Measurements from ENCODE around the gene BTG2. TPM values are rescaled to one million over a fixed set of nuclear protein-coding genes. Genes with fewer than 3 reads are reported as not detected.

The BTG2 gene
- total and polyA plus RNA-seq, 2 experiments from 2014 or later, result 6.3 to 9.1 TPM

DNA sequence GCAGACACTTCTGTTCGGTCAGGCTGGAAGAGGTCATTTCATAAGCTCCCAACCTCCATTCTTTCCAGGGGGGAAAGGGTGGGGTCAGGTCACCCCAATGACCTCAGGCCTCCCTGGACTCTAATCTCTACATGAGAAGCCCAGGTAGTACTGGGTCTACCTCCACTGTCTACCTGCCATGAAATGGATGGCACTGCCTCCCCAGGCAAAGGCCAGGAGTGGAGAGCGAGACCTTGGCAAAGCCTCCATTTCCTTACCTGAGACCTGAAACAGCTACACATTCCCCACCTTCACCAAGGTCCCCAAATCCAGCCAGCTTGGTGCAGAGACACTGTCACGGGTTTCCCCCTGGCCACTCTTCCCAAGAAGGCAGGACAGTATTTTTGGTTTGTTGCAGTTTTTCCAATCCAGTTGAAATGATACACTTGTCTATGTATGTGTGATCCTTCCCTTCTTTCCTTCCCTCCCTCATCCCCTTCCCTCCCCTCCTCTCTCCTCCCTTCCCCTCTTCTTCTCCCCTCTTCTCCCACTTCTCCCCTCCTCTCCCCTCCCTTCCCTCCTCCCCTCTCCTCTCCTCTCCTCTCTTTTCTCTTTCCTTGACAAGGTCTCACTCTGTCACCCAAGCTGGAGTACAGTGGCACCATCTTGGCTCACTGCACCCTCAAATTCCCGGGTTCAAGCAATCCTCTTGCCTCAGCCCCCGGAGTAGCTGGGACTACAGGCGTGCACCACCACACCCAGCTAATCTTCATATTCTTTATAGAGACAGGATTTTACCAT is 16.1 kb downstream of the BTG2 start:
- peak overlapping the region; percentile 65 for H3K4me2 ChIP-seq
- H2AFZ ChIP-seq, result no peak overlapping the region
- no peak overlapping the region for H3K4me3 ChIP-seq
- no peaks in the 10 kb centered on the region for H3K79me2 ChIP-seq (replicated peaks; ENCODE audit: insufficient read depth)
- Mint-ChIP-seq H3K27me3 (ENCODE audit: insufficient read depth, low read depth, poor library complexity) (peaks cover 27% of the 10 kb centered on the region), H3K4me3 (no peak overlapping the region), H3K36me3 (ENCODE audit: low read depth) (no peaks in the 10 kb centered on the region), H3K9me3 (no peaks in the 10 kb centered on the region), H3K27ac (no peak overlapping the region), H3K4me1 (peaks cover 51% of the 10 kb centered on the region)
- H3K9me2 ChIP-seq (ENCODE audit: insufficient read depth), result no peaks in the 10 kb centered on the region
- ATAC-seq, result no peak
- no peaks in the 10 kb centered on the region for H3K36me3 ChIP-seq (ENCODE audit: insufficient read depth)
- H3K4me1 ChIP-seq (ENCODE audit: insufficient read depth), result peaks cover 29% of the 10 kb centered on the region
- no peaks in the 10 kb centered on the region for H4K20me1 ChIP-seq (replicated peaks; ENCODE audit: insufficient read depth)
- H3F3A ChIP-seq (replicated peaks; ENCODE audit: low read depth), result no peaks in the 10 kb centered on the region
- no peak for DNase-seq (ENCODE audit: low spot score)
- no peak overlapping the region for H3K27ac ChIP-seq (ENCODE audit: low read depth)
- TF ChIP-seq, protein P1, sequence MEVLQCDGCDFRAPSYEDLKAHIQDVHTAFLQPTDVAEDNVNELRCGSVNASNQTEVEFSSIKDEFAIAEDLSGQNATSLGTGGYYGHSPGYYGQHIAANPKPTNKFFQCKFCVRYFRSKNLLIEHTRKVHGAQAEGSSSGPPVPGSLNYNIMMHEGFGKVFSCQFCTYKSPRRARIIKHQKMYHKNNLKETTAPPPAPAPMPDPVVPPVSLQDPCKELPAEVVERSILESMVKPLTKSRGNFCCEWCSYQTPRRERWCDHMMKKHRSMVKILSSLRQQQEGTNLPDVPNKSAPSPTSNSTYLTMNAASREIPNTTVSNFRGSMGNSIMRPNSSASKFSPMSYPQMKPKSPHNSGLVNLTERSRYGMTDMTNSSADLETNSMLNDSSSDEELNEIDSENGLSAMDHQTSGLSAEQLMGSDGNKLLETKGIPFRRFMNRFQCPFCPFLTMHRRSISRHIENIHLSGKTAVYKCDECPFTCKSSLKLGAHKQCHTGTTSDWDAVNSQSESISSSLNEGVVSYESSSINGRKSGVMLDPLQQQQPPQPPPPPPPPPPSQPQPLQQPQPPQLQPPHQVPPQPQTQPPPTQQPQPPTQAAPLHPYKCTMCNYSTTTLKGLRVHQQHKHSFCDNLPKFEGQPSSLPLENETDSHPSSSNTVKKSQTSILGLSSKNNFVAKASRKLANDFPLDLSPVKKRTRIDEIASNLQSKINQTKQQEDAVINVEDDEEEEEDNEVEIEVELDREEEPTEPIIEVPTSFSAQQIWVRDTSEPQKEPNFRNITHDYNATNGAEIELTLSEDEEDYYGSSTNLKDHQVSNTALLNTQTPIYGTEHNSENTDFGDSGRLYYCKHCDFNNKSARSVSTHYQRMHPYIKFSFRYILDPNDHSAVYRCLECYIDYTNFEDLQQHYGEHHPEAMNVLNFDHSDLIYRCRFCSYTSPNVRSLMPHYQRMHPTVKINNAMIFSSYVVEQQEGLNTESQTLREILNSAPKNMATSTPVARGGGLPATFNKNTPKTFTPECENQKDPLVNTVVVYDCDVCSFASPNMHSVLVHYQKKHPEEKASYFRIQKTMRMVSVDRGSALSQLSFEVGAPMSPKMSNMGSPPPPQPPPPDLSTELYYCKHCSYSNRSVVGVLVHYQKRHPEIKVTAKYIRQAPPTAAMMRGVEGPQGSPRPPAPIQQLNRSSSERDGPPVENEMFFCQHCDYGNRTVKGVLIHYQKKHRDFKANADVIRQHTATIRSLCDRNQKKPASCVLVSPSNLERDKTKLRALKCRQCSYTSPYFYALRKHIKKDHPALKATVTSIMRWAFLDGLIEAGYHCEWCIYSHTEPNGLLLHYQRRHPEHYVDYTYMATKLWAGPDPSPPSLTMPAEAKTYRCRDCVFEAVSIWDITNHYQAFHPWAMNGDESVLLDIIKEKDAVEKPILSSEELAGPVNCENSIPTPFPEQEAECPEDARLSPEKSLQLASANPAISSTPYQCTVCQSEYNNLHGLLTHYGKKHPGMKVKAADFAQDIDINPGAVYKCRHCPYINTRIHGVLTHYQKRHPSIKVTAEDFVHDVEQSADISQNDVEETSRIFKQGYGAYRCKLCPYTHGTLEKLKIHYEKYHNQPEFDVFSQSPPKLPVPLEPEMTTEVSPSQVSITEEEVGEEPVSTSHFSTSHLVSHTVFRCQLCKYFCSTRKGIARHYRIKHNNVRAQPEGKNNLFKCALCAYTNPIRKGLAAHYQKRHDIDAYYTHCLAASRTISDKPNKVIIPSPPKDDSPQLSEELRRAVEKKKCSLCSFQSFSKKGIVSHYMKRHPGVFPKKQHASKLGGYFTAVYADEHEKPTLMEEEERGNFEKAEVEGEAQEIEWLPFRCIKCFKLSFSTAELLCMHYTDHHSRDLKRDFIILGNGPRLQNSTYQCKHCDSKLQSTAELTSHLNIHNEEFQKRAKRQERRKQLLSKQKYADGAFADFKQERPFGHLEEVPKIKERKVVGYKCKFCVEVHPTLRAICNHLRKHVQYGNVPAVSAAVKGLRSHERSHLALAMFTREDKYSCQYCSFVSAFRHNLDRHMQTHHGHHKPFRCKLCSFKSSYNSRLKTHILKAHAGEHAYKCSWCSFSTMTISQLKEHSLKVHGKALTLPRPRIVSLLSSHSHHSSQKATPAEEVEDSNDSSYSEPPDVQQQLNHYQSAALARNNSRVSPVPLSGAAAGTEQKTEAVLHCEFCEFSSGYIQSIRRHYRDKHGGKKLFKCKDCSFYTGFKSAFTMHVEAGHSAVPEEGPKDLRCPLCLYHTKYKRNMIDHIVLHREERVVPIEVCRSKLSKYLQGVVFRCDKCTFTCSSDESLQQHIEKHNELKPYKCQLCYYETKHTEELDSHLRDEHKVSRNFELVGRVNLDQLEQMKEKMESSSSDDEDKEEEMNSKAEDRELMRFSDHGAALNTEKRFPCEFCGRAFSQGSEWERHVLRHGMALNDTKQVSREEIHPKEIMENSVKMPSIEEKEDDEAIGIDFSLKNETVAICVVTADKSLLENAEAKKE (CRISPR knock-in tag; IDR thresholded peaks at IDR 0.05), result no peak
- no peak for TF ChIP-seq JUNB (IDR thresholded peaks at IDR 0.05; ENCODE audit: unreplicated experiment)
- TF ChIP-seq, protein P2, sequence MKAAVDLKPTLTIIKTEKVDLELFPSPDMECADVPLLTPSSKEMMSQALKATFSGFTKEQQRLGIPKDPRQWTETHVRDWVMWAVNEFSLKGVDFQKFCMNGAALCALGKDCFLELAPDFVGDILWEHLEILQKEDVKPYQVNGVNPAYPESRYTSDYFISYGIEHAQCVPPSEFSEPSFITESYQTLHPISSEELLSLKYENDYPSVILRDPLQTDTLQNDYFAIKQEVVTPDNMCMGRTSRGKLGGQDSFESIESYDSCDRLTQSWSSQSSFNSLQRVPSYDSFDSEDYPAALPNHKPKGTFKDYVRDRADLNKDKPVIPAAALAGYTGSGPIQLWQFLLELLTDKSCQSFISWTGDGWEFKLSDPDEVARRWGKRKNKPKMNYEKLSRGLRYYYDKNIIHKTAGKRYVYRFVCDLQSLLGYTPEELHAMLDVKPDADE (IDR thresholded peaks at IDR 0.05), result no peak
- no peak for TF ChIP-seq ZNF114 (CRISPR knock-in tag; IDR thresholded peaks at IDR 0.05)
- TF ChIP-seq ZNF331 (CRISPR knock-in tag; IDR thresholded peaks at IDR 0.05; ENCODE audit: low read depth), result no peak
- TF ChIP-seq, protein P3, sequence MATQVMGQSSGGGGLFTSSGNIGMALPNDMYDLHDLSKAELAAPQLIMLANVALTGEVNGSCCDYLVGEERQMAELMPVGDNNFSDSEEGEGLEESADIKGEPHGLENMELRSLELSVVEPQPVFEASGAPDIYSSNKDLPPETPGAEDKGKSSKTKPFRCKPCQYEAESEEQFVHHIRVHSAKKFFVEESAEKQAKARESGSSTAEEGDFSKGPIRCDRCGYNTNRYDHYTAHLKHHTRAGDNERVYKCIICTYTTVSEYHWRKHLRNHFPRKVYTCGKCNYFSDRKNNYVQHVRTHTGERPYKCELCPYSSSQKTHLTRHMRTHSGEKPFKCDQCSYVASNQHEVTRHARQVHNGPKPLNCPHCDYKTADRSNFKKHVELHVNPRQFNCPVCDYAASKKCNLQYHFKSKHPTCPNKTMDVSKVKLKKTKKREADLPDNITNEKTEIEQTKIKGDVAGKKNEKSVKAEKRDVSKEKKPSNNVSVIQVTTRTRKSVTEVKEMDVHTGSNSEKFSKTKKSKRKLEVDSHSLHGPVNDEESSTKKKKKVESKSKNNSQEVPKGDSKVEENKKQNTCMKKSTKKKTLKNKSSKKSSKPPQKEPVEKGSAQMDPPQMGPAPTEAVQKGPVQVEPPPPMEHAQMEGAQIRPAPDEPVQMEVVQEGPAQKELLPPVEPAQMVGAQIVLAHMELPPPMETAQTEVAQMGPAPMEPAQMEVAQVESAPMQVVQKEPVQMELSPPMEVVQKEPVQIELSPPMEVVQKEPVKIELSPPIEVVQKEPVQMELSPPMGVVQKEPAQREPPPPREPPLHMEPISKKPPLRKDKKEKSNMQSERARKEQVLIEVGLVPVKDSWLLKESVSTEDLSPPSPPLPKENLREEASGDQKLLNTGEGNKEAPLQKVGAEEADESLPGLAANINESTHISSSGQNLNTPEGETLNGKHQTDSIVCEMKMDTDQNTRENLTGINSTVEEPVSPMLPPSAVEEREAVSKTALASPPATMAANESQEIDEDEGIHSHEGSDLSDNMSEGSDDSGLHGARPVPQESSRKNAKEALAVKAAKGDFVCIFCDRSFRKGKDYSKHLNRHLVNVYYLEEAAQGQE (IDR thresholded peaks at IDR 0.05; ENCODE audit: unreplicated experiment), result no peak
- TF ChIP-seq CREB1 (CRISPR knock-in tag; IDR thresholded peaks at IDR 0.05; ENCODE audit: low read depth), result no peak
- TF ChIP-seq, protein P4, sequence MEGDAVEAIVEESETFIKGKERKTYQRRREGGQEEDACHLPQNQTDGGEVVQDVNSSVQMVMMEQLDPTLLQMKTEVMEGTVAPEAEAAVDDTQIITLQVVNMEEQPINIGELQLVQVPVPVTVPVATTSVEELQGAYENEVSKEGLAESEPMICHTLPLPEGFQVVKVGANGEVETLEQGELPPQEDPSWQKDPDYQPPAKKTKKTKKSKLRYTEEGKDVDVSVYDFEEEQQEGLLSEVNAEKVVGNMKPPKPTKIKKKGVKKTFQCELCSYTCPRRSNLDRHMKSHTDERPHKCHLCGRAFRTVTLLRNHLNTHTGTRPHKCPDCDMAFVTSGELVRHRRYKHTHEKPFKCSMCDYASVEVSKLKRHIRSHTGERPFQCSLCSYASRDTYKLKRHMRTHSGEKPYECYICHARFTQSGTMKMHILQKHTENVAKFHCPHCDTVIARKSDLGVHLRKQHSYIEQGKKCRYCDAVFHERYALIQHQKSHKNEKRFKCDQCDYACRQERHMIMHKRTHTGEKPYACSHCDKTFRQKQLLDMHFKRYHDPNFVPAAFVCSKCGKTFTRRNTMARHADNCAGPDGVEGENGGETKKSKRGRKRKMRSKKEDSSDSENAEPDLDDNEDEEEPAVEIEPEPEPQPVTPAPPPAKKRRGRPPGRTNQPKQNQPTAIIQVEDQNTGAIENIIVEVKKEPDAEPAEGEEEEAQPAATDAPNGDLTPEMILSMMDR (conservative IDR thresholded peaks at IDR 0.05; ENCODE audit: low read depth in 2 of 2), result no peak
- peaks cover 77% of the 10 kb centered on the region for H3K27me3 ChIP-seq (ENCODE audit: insufficient read depth)
